Measurements from ENCODE around the gene MYH1.
"Not testable (repeated sequence)": the region's sequence is repeated elsewhere in the genome, so short reads cannot be mapped to it uniquely, and the experiment has no call there.

Gene MYH1

DNA sequence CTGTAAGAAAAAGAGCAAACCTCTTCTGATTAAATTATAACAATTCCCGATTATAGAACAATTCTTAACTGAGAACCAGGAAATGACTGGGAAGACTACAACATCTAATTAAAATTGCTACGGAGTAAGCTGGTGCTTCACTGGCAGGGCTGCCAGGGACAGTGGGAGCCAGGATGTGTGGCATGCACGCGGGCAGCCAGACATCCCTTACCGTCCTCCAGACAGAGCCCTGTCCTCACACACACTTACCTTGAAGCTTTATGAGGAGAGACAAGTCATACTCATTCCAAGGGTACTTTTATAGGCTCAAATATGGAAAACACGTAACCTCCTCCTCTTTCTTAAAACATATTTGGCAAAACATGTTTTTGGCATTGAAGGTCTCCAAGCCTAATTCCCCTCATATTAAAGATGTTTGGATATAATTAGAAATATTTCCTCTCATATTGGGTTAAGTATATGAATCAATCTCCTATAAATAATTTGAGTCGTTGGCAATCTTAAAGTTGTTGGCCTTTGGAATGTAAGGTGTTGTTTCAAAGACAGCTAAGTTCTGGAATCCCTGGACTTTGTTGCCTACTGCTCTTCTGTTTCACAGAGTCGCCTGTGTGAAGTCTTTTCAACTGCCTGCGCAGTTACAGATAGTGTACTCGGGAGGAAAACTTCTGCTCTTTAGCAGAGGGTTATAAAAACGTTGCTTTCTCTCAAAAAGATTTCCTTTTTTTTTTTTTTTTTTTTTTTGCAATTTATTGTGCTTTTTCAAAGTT lies at the start of gene MYH1:
MYH1 (minus strand) TSS at position 272 of the 767 bp plus-strand sequence. CDS start 1,900 bp downstream, outside the sequence.
- Histone ChIP-seq H3K36me3 (ENCODE audit: control insufficient read depth in 1 of 2, insufficient read depth in 2 of 2, low read length in 2 of 2) (no peaks in the 10 kb centered on the region), H3K27ac (ENCODE audit: low read depth, low read length) (no peak within 1 kb of the TSS), H3K27me3 (ENCODE audit: control insufficient read depth in 1 of 2, insufficient read depth in 2 of 2, low read length in 2 of 2) (no peaks in the 10 kb centered on the region), H3K4me1 (ENCODE audit: control insufficient read depth in 1 of 2, insufficient read depth in 2 of 2, low read length in 2 of 2) (no peaks in the 10 kb centered on the region), H3K4me3 (ENCODE audit: low read depth in 1 of 2, low read length in 2 of 2) (no peak within 1 kb of the TSS), H3K9me3 (ENCODE audit: control insufficient read depth in 1 of 2, low read length in 2 of 2) (no peaks in the 10 kb centered on the region), H3K9ac (ENCODE audit: low read depth in 1 of 2, low read length in 2 of 2) (no peak within 1 kb of the TSS)

DNA sequence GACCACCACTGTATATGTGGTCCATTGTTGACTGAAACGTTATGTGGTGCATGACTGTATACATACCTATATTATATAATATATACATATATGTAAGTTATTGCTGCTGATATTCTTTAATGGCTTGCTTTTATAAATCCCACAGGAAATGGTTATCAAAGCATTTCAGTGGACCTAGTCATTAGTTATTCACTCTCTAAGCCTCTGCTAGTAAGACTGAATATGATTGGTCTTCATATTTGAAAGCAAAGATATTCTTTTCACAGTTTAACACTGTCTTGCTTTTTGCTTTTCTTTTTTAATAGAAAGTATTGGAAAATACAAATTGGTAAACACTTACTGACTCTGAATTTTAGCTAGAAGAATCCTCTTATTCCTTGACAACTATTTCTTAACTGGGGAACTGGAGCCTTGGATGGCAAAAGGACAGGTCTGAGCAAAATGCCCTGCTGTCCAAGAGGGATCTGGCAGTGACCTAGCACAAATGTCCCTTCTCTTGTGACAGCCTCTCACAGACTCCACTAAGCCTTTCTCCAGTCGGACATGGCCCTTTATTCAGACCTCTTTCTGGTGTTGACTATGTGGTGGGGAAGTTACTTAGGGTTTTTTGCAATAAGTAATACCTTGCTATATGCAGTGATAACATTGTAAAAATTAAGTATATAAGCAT lies 45.8 kb upstream of the MYH1 start:
- H3K9ac ChIP-seq (ENCODE audit: low read depth in 1 of 2, low read length in 2 of 2) = no peak overlapping the region

DNA sequence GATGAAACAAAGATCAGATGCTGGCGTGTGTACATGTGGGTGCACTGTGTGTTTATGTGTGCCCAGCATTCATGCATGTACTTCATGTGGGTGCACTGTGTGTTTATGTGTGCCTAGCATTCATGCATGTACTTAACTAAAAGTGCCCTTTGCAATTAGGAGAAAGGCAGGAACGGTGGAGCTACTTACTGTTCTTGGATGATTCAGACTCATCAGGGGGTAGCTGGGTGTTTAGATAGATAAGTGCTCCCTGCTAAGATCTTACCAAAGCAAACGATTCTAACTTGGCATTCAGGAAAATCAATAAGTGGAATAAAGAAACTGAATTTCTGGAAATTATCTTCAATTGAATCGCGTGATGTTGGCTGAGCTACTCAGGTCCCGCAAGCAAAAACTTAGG lies 39.7 kb upstream of the MYH1 start:
- H3K27ac ChIP-seq (ENCODE audit: low read depth, low read length) = no peak overlapping the region
- H3K9me3 ChIP-seq (ENCODE audit: control insufficient read depth in 1 of 2, low read length in 2 of 2) = no peaks in the 10 kb centered on the region
- H3K4me3 ChIP-seq (ENCODE audit: low read depth in 1 of 2, low read length in 2 of 2) = no peak overlapping the region
- H3K36me3 ChIP-seq (ENCODE audit: control insufficient read depth in 1 of 2, insufficient read depth in 2 of 2, low read length in 2 of 2) = no peaks in the 10 kb centered on the region
- no peaks in the 10 kb centered on the region for H3K4me1 ChIP-seq (ENCODE audit: control insufficient read depth in 1 of 2, insufficient read depth in 2 of 2, low read length in 2 of 2)
- no peak overlapping the region for H3K9ac ChIP-seq (ENCODE audit: low read depth in 1 of 2, low read length in 2 of 2)
- H3K27me3 ChIP-seq (ENCODE audit: control insufficient read depth in 1 of 2, insufficient read depth in 2 of 2, low read length in 2 of 2) = no peaks in the 10 kb centered on the region

More for the DNA sequence above, 45.8 kb upstream of the MYH1 start:
- no peaks in the 10 kb centered on the region for H3K36me3 ChIP-seq (ENCODE audit: control insufficient read depth in 1 of 2, insufficient read depth in 2 of 2, low read length in 2 of 2)
- no peak overlapping the region for H3K27ac ChIP-seq (ENCODE audit: low read depth, low read length)
- H3K4me1 ChIP-seq (ENCODE audit: control insufficient read depth in 1 of 2, insufficient read depth in 2 of 2, low read length in 2 of 2) = no peaks in the 10 kb centered on the region
- no peak overlapping the region for H3K4me3 ChIP-seq (ENCODE audit: low read depth in 1 of 2, low read length in 2 of 2)
- no peaks in the 10 kb centered on the region for H3K9me3 ChIP-seq (ENCODE audit: control insufficient read depth in 1 of 2, low read length in 2 of 2)
- H3K27me3 ChIP-seq (ENCODE audit: control insufficient read depth in 1 of 2, insufficient read depth in 2 of 2, low read length in 2 of 2) = no peaks in the 10 kb centered on the region

DNA sequence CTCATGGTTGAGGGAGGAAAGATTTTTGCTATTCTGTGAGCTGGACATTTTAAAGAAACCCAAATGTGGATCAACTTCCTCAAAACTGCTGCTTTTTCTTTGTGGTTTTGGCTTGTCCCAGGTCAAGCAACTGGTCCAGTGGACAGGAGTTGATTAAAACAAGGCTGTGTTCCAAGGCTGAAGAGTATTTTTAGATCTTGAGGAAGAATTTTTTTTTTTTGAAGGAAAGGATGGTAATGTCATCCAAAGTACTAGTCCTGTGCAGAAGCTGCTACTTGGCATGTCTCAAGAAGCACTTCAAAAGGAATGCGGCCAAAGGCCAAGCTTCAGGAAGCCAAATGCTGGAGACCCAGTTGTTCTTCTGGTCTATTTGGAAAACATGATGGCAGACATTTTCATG lies 39.1 kb upstream of the MYH1 start:
- Histone ChIP-seq H3K36me3 (ENCODE audit: control insufficient read depth in 1 of 2, insufficient read depth in 2 of 2, low read length in 2 of 2) (no peaks in the 10 kb centered on the region), H3K27ac (ENCODE audit: low read depth, low read length) (no peak overlapping the region), H3K4me1 (ENCODE audit: control insufficient read depth in 1 of 2, insufficient read depth in 2 of 2, low read length in 2 of 2) (no peaks in the 10 kb centered on the region), H3K9me3 (ENCODE audit: control insufficient read depth in 1 of 2, low read length in 2 of 2) (no peaks in the 10 kb centered on the region), H3K9ac (ENCODE audit: low read depth in 1 of 2, low read length in 2 of 2) (no peak overlapping the region), H3K4me3 (ENCODE audit: low read depth in 1 of 2, low read length in 2 of 2) (no peak overlapping the region), H3K27me3 (ENCODE audit: control insufficient read depth in 1 of 2, insufficient read depth in 2 of 2, low read length in 2 of 2) (no peaks in the 10 kb centered on the region)

DNA sequence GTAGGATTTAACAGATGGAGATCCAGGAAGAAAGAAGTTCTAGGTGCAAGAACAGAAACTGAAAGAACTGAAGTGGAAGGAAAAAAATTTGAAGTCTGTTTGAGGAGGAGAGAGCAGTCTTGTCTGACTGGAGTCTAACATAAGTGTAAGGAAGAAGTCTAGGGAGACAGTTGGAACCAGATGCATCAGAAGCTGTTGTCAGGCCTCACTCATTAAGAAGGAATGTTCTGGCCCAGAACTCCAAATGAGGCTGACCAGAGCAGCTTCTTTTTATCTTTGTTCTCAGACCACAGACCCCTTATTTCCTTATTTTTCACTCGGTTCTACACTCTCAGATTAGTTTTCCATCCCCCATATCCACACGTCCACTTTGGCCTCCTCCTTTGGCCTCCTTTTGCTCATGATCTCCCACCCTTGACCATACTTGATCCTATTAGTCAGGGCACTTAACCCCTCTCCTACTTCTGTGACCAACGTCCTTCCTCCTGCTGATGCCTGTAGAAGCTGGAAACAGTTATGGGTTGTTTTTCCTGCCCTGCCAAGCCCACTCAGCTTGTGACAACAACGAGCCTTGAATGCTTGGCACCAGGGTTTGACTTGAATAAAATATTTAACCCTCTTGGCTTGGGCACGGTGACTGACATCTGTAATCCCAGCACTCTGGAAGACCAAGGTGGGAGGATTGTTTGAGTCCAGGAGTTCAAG lies 38.1 kb upstream of the MYH1 start:
- Histone ChIP-seq H3K27ac (ENCODE audit: low read depth, low read length) (no peak overlapping the region), H3K4me1 (ENCODE audit: control insufficient read depth in 1 of 2, insufficient read depth in 2 of 2, low read length in 2 of 2) (no peaks in the 10 kb centered on the region), H3K9ac (ENCODE audit: low read depth in 1 of 2, low read length in 2 of 2) (no peak overlapping the region), H3K9me3 (ENCODE audit: control insufficient read depth in 1 of 2, low read length in 2 of 2) (no peaks in the 10 kb centered on the region), H3K36me3 (ENCODE audit: control insufficient read depth in 1 of 2, insufficient read depth in 2 of 2, low read length in 2 of 2) (no peaks in the 10 kb centered on the region), H3K27me3 (ENCODE audit: control insufficient read depth in 1 of 2, insufficient read depth in 2 of 2, low read length in 2 of 2) (no peaks in the 10 kb centered on the region), H3K4me3 (ENCODE audit: low read depth in 1 of 2, low read length in 2 of 2) (no peak overlapping the region)

DNA sequence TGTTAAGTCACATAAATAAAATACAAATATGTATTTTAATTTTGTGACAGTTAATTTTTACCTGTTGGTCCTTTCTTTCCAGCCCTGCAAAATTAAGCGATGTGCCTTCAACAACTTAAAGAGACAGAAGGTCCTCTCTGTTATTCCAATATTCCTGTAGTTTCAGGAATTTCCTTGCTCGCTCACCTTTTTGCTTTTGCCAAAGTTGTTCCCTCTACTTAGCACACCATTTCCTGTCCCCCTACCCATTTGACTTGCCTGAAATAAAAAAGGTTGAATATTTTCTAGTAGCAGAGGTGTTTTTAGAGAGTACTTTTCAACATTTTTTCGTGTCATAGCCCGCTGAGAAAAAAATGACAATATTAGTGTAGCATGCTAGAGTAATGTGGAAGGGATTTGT lies 31.7 kb upstream of the MYH1 start:
- Histone ChIP-seq H3K9me3 (ENCODE audit: control insufficient read depth in 1 of 2, low read length in 2 of 2) (no peaks in the 10 kb centered on the region), H3K27ac (ENCODE audit: low read depth, low read length) (no peak overlapping the region), H3K4me3 (ENCODE audit: low read depth in 1 of 2, low read length in 2 of 2) (no peak overlapping the region), H3K36me3 (ENCODE audit: control insufficient read depth in 1 of 2, insufficient read depth in 2 of 2, low read length in 2 of 2) (no peaks in the 10 kb centered on the region), H3K4me1 (ENCODE audit: control insufficient read depth in 1 of 2, insufficient read depth in 2 of 2, low read length in 2 of 2) (no peaks in the 10 kb centered on the region), H3K27me3 (ENCODE audit: control insufficient read depth in 1 of 2, insufficient read depth in 2 of 2, low read length in 2 of 2) (no peaks in the 10 kb centered on the region), H3K9ac (ENCODE audit: low read depth in 1 of 2, low read length in 2 of 2) (no peak overlapping the region)

DNA sequence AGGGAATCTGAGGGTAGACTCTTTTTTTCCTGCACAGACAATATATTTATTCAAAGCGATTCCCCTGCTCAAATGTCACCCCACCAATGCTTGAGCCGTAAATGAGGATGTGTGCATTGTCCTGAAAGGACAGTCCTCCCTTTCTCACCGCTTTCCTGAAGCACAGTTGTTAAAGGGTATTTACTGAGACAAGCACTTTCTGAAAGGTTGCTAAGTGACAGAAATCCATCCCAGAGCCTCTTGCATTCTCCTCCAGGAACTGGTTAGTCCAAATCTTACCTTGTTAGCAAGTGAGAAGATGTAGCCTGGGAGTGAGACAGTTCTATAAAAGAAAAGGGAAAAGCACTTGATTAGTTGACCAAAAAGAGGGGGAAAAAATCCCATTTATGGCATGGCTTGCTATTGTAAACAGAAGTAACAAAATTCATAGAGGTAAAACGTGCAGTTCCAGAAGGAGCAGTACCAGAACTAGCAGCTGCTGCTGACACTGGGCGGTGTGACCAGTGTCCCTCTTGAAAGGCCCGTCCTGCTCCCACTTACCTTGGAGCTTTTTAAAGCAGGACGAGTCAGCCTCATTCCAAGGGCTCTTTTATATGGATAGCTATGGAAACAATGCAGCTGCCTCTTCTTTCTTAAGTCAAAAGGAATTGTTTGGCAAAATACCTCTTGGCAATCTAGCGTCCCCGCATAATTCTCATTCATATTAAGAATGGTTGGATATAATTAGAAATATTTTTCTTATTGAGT lies 30.9 kb upstream of the MYH1 start, which contains the start of gene MYH2:
MYH2 (minus strand) TSS at position 563 of the 747 bp plus-strand sequence. CDS start 1,738 bp downstream, outside the sequence.
- Histone ChIP-seq H3K4me3 (ENCODE audit: low read depth in 1 of 2, low read length in 2 of 2) (no peak within 1 kb of the TSS), H3K9me3 (ENCODE audit: control insufficient read depth in 1 of 2, low read length in 2 of 2) (no peaks in the 10 kb centered on the region), H3K27me3 (ENCODE audit: control insufficient read depth in 1 of 2, insufficient read depth in 2 of 2, low read length in 2 of 2) (no peaks in the 10 kb centered on the region), H3K9ac (ENCODE audit: low read depth in 1 of 2, low read length in 2 of 2) (no peak within 1 kb of the TSS), H3K36me3 (ENCODE audit: control insufficient read depth in 1 of 2, insufficient read depth in 2 of 2, low read length in 2 of 2) (no peaks in the 10 kb centered on the region), H3K27ac (ENCODE audit: low read depth, low read length) (no peak within 1 kb of the TSS), H3K4me1 (ENCODE audit: control insufficient read depth in 1 of 2, insufficient read depth in 2 of 2, low read length in 2 of 2) (no peaks in the 10 kb centered on the region)

DNA sequence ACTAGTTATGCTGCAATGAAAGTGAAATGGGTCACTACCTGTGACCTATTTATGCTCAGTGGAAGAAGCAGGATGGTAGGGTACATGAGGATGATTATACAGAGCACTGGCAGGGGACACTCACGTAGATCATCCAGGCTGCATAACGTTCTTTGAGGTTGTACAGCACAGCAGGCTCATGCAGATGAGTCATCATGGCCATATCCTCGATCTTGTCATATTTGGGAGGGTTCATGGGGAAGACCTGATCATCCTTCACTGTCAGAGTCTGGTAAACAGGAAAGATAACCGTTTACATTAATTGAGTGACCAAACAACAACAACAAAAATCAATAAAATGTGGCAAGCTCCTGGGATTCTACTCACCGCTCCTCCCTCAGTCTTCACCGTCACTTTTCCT lies 29.0 kb upstream of the MYH1 start:
- Histone ChIP-seq H3K9me3 (ENCODE audit: control insufficient read depth in 1 of 2, low read length in 2 of 2) (no peaks in the 10 kb centered on the region), H3K27me3 (ENCODE audit: control insufficient read depth in 1 of 2, insufficient read depth in 2 of 2, low read length in 2 of 2) (no peaks in the 10 kb centered on the region), H3K4me3 (ENCODE audit: low read depth in 1 of 2, low read length in 2 of 2) (no peak overlapping the region), H3K9ac (ENCODE audit: low read depth in 1 of 2, low read length in 2 of 2) (no peak overlapping the region), H3K36me3 (ENCODE audit: control insufficient read depth in 1 of 2, insufficient read depth in 2 of 2, low read length in 2 of 2) (no peaks in the 10 kb centered on the region), H3K27ac (ENCODE audit: low read depth, low read length) (no peak overlapping the region), H3K4me1 (ENCODE audit: control insufficient read depth in 1 of 2, insufficient read depth in 2 of 2, low read length in 2 of 2) (no peaks in the 10 kb centered on the region)

DNA sequence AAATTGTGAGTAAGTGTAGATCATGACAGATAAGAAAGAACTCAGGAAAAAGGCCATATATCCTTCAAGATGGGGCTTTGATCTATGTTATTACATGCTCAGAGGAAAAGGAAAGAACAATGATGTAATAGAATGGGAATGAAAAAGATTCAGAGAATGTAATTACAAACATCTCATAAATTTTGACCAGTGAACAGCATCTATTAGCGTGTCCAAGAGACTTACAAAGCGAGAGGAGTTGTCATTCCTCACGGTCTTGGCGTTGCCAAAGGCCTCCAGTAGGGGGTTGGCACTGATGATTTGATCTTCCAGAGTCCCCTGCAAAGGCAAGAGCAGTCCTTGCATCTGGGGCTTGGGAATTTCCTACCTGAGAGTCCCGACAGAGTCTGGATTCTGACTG lies 25.1 kb upstream of the MYH1 start:
- not testable (repeated sequence) for H3K9me3 ChIP-seq (ENCODE audit: control insufficient read depth in 1 of 2, low read length in 2 of 2); H3K27me3 ChIP-seq (ENCODE audit: control insufficient read depth in 1 of 2, insufficient read depth in 2 of 2, low read length in 2 of 2); H3K36me3 ChIP-seq (ENCODE audit: control insufficient read depth in 1 of 2, insufficient read depth in 2 of 2, low read length in 2 of 2); H3K27ac ChIP-seq (ENCODE audit: low read depth, low read length); H3K4me1 ChIP-seq (ENCODE audit: control insufficient read depth in 1 of 2, insufficient read depth in 2 of 2, low read length in 2 of 2); H3K4me3 ChIP-seq (ENCODE audit: low read depth in 1 of 2, low read length in 2 of 2); H3K9ac ChIP-seq (ENCODE audit: low read depth in 1 of 2, low read length in 2 of 2)

Measured in duodenal mucosa (tissue), 2 donors.